DND-41 (cell line): ENCODE data around the gene JUND.

Experiments used
- CTCF ChIP-seq: IDR thresholded peaks from 2 replicates; pipeline ENCODE4 v1.5.1; 2012; ENCODE audit warnings: borderline replicate concordance, low read length, moderate library complexity, mild to moderate bottlenecking; ENCODE audit not compliant: poor library complexity, severe bottlenecking; ENCODE audit errors: extremely low read depth
- EZH2 ChIP-seq: IDR thresholded peaks from 3 replicates; pipeline ENCODE4 v1.6.1; 2012; ENCODE audit warnings: borderline replicate concordance, low read depth, mild to moderate bottlenecking, moderate library complexity, low read length, inconsistent platforms; ENCODE audit not compliant: severe bottlenecking

GRCh38 chr19:18310118-18310909 is 28.9 kb upstream of the JUND start:
- TF ChIP-seq CTCF: no peak
- no peak for TF ChIP-seq EZH2
